HG03558 (cell line): ENCODE measurements around the gene SLC1A5.
"Not testable (repeated sequence)": the region's sequence is repeated elsewhere in the genome, so short reads cannot be mapped to it uniquely, and the experiment has no call there.

Experiments used
- ATAC-seq: cut with Tn5 transposase; IDR thresholded peaks from one replicate; pipeline ENCODE4 v1.9.1; 2021; ENCODE audit warnings: moderate number of reproducible peaks; ENCODE audit not compliant: unreplicated experiment; ENCODE audit errors: extremely low read depth

SLC1A5 gene

GRCh38 chr19:46803555-46803954, 15.2 kb upstream of the SLC1A5 start:
- ATAC-seq: no peak

- ATAC-seq: no peak
Measured at GRCh38 chr19:46802152-46802551, 13.8 kb upstream of the SLC1A5 start.

- no peak for ATAC-seq
Measured at GRCh38 chr19:46798713-46799112, 10.3 kb upstream of the SLC1A5 start.

GRCh38 chr19:46797881-46798280, 9.5 kb upstream of the SLC1A5 start:
- ATAC-seq: no peak

GRCh38 chr19:46791944-46792343, 3.5 kb upstream of the SLC1A5 start:
- no peak for ATAC-seq

- no peak for ATAC-seq
Measured at GRCh38 chr19:46789371-46789770, 977 bp upstream of the SLC1A5 start.

GRCh38 chr19:46788968-46789338, 559 bp upstream of the SLC1A5 start:
- ATAC-seq: no peak

GRCh38 chr19:46787331-46788261, 798 bp downstream of the SLC1A5 start:
- no peak for ATAC-seq

- ATAC-seq: no peak
Measured at GRCh38 chr19:46787040-46787330, 1.4 kb downstream of the SLC1A5 start.

- no peak for ATAC-seq
Measured at GRCh38 chr19:46786236-46787039, 2.0 kb downstream of the SLC1A5 start.

- ATAC-seq: no peak
Measured at GRCh38 chr19:46785980-46786235, 2.5 kb downstream of the SLC1A5 start.

- no peak for ATAC-seq
Measured at GRCh38 chr19:46785054-46785979, 3.1 kb downstream of the SLC1A5 start.

GRCh38 chr19:46784262-46785053, 3.9 kb downstream of the SLC1A5 start:
- no peak for ATAC-seq

- ATAC-seq: no peak
Measured at GRCh38 chr19:46783670-46784069, 4.7 kb downstream of the SLC1A5 start.

GRCh38 chr19:46782355-46783019, 5.9 kb downstream of the SLC1A5 start:
- no peak for ATAC-seq

GRCh38 chr19:46777956-46778645, 10.3 kb downstream of the SLC1A5 start:
- not testable (repeated sequence) for ATAC-seq

GRCh38 chr19:46776927-46777911, 11.2 kb downstream of the SLC1A5 start:
- no peak for ATAC-seq
